NCI-H1694 (cell line): ENCODE results near the gene COL23A1.

Experiments
- DNase-seq: peaks from one replicate; lab custom pipeline; 2025; lab: John Stamatoyannopoulos, UW

The COL23A1 gene

GRCh38 chr5:178280631-178281030 lies 309.6 kb downstream of the COL23A1 start:
- no peak for DNase-seq

DNA sequence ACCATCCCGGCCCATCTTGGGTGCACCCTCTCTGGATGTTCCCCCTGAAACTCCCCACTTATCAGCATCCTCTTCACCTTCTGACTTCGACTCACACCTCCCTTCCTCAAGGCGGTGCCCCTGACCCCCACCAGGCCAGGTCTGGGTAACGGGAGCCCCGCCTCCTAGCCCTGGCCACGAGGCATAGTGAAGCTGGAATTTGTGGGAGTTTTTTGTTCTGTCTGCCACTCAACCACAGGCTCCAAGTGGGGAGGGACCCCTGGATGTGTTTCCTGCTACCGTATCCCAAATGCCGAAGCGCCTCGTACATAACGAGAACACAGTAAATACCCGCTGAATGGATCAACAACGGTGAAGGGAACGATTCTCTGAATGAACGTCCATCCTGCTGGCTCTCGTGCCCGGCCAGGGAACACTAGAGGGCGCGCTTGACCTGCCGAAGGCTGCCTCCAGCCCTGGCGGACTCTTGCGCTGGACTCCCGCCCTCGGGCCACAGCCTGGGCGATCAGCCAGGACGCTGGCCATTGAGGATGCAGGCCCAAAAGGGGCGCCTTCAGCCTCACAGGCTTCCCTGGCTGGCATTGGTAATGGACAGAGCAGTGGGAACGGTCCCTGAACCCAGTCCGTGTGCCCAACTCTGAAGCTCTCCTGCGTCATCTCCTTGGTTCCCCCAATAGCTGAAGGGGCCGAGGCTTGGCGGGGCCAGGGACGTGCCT lies 310.3 kb downstream of the COL23A1 start:
- peak; percentile 19 for DNase-seq

DNA sequence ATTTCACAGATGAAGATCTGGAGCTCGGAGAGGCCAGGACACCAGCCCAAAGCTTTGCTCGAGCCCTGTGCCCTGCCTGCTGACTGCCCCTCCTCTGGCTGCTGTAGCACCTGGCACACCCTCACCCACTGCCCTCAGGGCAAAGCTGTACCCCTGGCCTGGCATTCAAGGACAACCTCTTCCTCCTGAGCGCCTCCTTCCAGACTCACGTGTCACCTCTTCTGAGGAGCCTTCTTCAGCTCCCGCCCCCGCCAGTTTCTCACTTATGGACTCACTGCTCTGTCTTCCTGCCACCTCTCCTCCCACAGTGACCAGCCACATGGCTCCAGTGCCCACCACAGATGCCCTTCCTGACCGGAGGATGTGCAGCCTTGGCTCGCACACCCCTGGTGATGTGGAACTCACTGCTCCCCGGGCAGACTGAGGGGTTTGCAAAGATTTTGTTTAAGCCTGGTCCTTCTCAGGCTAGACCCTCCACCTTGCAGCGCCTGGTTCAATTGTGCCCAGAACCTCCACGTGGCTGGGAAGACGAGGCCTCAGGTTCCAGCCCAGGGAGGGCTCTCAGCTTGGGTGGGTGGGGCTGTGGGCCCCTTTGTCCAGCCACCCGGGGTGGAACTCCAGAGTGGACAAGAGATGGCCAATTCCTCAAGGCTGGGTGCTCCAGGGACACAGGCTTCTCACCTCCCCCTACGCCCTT lies 311.0 kb downstream of the COL23A1 start:
- no peak for DNase-seq

DNA sequence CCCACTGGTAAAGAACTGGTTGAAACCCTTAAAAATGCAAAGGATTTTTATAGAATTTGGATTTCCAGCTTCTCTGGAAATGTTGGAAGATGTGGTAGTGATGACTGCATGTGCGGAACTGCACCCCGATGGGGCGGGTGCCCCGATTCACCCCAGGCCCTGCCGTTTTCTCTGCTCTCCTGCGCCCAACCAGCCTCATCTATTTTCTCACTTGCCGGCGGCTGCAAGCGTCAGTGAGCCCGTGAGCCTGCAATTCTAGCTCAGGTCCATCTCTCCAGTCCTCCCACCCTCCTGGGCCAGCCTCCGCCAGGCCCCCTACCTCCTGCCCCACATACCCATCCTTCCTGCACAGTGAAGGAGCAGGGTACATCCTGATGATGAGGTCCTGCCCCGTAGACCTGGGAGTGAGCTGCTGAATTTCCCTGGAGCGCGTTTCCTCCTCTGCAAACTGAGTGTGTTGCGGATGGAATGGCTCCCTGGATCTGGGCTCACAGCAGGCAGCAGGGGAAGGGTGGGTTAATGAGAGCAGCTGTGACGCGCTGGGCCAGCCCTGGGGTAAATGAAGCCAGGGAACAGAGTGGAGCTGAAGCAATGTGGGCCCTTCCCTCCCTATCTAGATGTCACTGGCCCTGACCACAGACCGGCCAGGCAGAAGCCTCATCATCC lies 311.7 kb downstream of the COL23A1 start:
- DNase-seq: no peak

DNA sequence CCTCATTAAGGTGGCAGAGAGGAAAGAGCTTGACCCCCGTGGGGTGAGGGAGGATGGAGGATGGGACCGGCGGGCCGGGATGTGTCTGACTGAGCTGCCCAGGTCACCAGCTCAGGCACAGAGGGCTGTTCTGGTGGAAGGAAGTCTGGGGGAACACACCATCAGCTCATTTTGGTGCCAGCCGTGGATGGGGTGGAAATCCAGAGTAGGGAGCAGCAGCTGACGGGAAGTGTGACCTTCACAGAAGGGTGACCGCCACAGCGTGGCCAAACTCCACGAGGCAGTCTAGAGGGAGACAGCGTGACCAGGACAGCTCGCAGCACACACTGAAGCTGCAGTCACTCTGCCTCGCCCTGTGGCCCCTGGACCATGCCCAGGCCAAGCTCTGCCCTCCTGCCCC lies 312.3 kb downstream of the COL23A1 start:
- DNase-seq: no peak

DNA sequence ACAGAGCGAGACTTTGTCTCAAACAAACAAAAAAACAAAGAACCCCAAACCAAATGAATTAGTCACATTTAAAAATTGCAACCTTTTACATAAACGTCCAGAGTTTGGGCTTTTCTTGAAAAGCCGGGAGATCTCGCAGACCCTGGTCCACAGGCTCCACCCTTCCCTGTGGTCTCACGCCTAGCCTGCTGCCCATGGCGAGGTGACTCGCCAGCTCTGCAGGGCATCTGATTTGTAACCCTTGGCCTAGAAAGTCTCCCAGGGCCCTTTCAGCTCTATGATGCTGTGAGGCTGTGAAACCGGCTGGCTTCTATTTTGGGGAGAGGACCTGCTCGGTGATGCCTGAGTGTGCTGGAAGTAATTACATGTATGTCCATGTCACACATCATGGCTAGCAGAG lies 312.8 kb downstream of the COL23A1 start:
- no peak for DNase-seq

- DNase-seq: no peak
These were observed 315.2 kb downstream of the COL23A1 start for GRCh38 chr5:178274781-178275537.

DNA sequence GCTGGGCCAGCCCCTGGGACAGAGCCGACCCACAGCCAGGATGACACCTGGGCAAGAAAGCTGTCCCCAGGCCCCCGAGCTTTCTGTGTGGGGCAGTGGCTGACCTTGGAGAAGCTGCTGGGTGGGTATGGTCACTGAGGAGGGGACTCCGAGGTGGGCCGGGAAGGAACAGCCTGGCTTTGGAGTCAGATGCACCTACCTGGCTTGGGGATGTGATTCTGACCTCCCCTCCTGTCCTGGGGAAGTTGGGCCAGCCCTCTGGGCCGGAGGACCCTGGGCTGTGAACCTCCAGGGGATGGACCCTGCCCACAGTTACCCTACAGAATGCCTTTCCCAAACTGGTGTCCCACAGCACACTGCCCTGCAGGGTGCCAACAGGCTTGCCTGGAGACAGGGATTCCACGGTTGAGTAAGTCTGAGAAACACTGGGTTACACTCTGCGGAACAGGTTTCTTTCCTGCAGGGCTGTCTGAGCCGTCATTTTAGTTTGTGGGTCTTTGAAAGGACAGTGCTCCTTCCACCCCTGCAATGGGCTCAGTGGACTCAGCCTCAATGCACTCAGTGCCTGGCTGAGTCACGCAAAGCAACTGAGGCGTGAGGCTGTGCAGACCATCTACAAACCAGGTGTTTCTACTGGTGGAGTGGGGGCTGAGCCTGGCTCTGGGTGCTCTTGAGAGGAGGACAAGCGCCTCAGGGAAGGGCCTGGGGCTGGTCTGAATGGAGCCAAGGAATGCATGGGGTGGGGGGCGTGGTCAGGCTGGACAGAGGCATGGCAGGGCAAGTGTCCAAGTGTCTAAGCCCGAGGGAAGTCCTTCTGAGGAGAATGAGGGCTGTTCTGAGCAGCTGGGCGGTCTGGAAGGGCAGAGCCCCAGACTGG lies 316.3 kb downstream of the COL23A1 start:
- no peak for DNase-seq

GRCh38 chr5:178273041-178273440 lies 317.2 kb downstream of the COL23A1 start:
- no peak for DNase-seq

GRCh38 chr5:178272591-178272990 lies 317.6 kb downstream of the COL23A1 start:
- DNase-seq: no peak

DNA sequence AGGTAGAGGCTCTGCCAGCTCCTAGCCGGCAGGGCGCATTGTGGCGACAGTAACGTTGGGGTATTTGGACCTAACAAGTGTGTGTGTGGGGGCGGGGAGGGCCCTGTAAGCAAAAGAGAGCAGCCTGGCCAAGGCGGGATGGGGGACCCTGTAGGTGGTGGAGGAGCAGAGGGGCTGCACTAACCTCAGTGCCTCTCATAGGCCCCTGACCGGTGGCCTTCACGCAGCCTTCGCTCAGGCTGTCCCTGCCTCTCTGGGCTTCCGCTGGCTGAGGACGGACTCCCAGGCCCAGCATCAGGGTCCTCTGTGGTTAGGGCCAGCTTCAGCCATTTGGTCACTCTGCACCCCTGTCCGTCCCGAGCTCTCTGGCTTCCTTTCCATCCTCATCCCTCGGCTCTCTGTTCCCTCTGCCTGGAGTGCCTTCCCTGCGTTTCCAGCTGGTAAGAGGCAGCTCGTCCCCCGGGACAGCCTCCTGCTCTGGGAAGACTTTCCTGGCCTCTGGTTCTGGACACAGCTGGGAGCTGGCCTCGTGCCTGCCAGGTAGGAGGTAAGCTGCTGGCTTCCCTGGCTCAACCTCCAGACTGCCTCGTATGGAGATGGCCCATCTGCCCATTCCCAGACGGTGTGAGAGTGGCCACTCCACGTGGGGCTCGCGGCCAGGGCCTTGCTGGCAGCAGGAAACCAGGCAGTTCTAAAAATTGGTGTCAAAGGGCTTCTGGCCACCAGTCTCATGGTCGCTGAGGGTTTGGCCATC lies 318.3 kb downstream of the COL23A1 start:
- no peak for DNase-seq

DNA sequence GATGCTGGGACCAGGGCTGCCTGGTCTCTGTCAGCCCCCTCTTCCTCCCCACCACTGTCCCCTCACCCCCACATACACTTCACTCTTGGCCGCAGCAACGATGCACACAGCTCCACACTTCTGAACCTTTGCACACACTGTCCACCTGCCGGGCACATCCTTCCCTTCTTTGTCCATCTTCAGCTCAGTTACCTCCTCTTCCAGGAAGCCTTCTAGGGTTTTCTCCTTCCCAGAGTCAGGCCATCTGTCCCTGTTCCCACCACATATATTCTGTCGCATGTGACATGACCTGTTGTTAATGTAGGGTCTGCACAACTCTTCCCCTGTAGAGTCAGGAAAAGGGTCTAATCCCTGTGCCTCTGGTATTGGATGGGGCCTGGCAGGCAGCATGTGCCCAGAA lies 319.0 kb downstream of the COL23A1 start:
- DNase-seq: no peak

DNA sequence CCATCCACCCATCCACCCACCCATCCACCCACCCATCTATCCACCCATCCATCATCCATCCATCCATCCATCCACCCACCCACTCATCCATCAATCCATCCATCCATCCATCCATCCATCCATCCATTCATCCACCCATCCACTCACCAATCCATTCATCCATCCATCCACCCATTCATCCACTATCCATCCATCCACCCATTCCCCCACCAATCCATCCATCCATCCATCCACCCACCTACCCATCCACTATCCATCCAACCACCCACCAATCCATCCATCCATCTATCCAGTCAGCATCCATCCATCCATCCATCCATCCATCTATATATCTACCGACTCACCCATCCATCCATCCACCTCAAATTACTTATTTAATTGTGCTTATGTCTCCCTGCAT lies 320.7 kb downstream of the COL23A1 start:
- no peak for DNase-seq

- DNase-seq: no peak
These were observed 322.3 kb downstream of the COL23A1 start for GRCh38 chr5:178267876-178268275.

- DNase-seq: no peak
These were observed 322.9 kb downstream of the COL23A1 start for GRCh38 chr5:178267245-178267644.

GRCh38 chr5:178266581-178266980 lies 323.6 kb downstream of the COL23A1 start:
- no peak for DNase-seq

GRCh38 chr5:178265746-178266145 lies 324.4 kb downstream of the COL23A1 start:
- DNase-seq: no peak

- no peak for DNase-seq
These were observed 326.1 kb downstream of the COL23A1 start for GRCh38 chr5:178264044-178264443.

- DNase-seq: no peak
These were observed 328.3 kb downstream of the COL23A1 start for GRCh38 chr5:178261666-178262600.
